GM12875 (cell line): ENCODE data around the gene ZNF618.

Experiments used
- H3K4me3 ChIP-seq: one replicate; pipeline ENCODE4 v1.5.1; 2011; ENCODE audit warnings: low read depth, low read length, control low read depth
- TF ChIP-seq, protein P1 (sequence below): IDR thresholded peaks from 2 replicates; pipeline ENCODE4 v1.5.1; 2011; ENCODE audit warnings: low read depth, mild to moderate bottlenecking, control low read depth, inconsistent platforms, low read length, moderate library complexity, borderline replicate concordance; ENCODE audit not compliant: insufficient read depth

ZNF618 gene

DNA sequence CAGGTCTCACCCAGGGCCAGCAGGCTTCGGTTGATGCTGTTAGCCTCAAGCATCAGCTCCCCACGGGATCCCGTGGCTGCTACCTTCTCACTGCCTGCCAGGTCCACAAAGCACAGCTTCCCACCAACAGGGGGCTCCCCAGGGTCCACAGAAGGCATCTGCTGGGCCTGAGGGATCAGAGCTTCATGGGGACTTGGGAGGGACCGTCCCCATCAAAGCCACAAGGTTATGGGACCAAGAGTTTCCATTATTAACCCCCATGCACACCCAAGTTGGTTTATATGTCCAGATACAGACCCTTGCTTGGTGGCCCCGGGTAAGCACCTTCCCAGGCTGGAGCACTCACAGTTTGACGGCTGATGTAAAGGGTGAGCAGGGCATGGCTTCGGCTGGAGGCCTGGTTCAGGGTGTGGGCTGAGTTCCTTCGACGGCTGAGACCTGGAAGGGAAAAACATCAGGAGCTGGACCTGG is 220.0 kb downstream of the ZNF618 start:
- H3K4me3 ChIP-seq = no peak overlapping the region

DNA sequence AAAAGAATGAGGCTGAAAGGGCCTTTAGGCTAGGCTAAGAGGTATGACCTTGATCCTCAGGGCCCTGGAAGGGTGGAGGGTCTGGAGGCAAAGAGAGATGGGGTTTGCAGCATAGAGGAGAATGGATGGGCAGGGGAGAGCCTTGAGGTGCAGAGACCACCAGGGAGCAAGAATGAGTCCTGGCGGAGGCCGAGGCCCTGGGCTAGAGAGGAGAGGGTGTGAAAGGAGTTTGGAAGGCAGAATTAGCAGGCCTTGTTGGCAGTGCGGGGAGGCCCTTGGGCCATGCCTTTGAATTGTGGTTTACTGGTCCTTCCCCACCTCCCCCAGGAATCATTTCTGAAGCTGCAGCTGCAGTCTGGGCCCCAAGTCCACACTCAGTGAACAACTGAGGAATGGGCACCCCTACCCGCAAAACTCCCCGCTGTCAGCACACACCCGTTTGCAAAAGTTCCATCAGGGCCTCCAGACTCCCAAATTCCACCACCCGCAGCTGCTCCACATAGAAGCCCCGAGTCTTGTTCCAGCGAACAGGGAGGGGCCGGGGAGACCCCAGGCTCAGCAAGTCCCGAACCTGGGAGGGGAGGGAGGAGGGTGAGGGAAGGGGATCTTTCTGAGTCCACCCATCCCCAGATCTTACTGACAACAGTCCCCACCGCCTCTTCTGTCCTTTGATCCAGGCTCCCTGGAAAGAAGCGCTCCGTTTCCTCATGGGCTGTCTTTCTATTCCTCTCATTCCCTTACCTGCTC is 220.9 kb downstream of the ZNF618 start:
- TF ChIP-seq, protein P1, sequence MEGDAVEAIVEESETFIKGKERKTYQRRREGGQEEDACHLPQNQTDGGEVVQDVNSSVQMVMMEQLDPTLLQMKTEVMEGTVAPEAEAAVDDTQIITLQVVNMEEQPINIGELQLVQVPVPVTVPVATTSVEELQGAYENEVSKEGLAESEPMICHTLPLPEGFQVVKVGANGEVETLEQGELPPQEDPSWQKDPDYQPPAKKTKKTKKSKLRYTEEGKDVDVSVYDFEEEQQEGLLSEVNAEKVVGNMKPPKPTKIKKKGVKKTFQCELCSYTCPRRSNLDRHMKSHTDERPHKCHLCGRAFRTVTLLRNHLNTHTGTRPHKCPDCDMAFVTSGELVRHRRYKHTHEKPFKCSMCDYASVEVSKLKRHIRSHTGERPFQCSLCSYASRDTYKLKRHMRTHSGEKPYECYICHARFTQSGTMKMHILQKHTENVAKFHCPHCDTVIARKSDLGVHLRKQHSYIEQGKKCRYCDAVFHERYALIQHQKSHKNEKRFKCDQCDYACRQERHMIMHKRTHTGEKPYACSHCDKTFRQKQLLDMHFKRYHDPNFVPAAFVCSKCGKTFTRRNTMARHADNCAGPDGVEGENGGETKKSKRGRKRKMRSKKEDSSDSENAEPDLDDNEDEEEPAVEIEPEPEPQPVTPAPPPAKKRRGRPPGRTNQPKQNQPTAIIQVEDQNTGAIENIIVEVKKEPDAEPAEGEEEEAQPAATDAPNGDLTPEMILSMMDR = no peak
- no peak overlapping the region for H3K4me3 ChIP-seq

More for the DNA sequence above, 220.0 kb downstream of the ZNF618 start:
- TF ChIP-seq, protein P1 = 0 out of 2 replicates have a peak, but pooled peaks have one; percentile 4

DNA sequence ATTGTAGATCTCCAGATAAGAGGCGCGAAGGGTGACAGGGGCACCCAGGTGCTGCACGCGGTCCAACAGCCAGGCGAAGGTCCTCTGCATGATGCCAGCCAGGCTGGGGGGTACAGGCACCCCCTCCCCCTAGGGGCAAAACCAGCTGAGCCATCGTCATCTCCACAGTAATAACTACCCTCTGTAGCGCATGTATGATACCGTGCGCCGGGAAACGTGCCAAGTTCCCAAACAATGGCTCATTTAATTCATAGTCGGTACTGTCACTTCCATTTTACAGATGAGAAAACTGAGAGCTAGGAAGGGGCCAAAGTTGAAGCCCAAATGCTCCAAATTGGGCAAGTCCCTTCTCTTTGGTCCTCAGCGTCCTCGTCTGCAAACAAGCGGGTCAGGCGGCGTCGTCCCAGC is 221.5 kb downstream of the ZNF618 start:
- no peak overlapping the region for H3K4me3 ChIP-seq
- TF ChIP-seq, protein P1 = no peak

DNA sequence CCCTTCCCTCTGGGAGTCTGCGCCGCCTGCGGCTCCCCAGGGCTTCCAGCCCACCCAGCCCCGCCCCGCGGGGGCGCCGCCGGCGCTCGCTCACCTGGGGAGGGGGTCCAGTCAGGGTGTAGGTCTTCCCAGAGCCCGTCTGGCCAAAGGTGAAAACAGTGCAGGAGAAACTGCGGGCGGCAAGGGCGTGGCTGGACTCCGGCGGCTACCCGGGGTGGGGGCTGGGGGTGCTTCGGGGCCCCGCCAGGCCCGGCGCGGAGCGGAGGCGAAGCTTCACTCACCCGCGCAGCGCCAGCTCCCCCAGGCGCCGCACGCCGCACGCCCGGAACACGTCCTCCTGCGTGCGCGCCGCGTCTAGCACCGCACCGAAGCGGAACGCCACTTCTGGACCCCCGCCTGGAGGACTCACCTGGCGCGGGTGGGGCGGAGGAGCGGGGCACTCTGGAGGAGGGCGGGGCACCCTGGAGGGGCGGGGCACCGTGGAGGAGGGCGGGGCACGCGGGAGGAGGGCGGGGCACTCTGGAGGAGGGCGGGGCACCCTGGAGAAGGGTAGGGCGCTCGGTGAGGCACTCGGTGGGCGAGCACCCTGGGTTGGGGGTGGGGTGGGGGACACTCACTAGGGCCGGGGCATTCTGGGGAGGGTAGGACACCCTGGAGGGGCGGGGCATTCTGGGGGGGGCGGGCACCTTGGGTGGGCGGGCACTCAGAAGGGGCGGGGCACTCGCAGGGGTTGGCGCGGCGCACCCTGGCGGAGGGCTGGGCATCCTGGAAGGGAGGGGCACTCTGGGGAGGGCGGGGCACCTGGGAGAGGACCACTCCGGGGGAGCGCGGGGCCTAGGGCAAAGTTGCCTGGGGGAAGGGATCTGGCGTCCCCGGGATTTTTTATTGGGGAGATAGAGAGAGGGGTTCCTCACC is 222.2 kb downstream of the ZNF618 start:
- no peak overlapping the region for H3K4me3 ChIP-seq
- TF ChIP-seq, protein P1 = no peak

DNA sequence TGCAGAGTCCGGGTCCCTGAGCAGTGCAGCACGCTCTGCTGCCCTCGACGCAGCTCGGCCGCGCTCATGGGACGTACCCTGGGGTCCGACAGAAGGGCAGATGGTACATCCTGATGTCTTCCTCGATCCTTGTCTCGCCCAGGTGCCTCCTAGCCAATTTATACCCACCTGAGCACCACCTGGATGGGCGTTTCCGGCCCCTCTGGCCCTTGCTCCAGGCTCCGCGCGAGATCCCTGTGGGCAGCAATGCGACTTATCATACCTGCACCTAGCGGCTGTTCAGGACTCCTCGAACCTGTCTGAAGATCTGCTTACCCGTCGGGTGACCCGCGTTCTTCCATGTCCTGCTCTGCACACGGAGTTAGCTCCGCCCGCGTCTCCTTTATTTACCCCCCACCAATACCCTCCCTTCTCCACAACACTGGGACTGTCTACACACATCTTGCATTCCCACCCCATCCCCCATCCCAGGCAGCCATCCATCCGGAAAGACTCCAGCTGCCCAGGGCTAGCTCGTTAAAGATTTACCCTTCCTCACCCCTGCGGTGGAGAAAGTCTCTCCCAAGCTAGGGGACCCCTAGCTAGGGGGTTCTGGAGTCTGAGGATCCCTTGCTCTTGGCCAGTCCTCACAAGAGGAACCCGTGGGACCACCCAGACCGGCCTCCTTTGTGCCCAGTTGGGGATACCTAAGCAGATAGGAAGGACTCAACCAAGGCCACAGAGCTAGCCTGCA is 223.0 kb downstream of the ZNF618 start, which contains the start of gene KIF12:
Gene KIF12, minus strand, starts transcription at position 357 of the 733 bp plus-strand sequence. Its CDS starts 16 bp downstream, at position 341.
- TF ChIP-seq, protein P1 = no peak
- no peak within 1 kb of the TSS for H3K4me3 ChIP-seq

DNA sequence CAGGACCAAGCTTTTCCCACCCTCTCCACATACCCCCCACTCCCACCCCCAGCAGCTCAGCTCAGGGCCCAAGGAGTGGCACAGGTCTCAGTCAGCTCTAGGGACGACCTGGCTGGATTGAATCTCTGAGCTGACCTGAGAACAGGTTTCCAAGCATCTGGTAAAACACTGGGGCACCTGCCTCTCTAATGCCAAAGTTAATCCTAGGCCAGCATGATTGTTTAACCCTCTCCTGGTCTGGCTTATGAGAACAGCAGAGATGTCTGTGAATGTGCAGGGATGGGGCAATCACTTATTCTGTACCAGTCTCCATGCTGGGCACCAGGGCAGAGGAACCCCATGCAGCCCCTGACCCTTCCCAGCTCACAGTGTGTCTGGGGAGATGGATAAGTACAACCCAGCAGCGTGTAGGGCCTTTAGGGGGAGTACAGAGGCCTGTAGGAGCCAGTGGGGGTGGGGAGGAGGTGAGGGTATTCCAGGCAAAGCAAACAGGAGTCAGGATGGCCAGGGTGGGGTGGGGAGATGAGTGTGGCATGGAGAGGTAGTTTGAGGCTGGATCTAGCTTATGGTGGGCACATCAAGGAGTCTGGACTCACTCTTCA is 223.7 kb downstream of the ZNF618 start:
- TF ChIP-seq, protein P1 = no peak
- H3K4me3 ChIP-seq = no peak overlapping the region
